Left hindlimb (tissue), 1 donor: ENCODE data around the gene DYNLT4.
A peak's percentile ranks its signal among the peaks of the same experiment; 100 is the strongest.
"Not testable (repeated sequence)": the region's sequence is repeated elsewhere in the genome, so short reads cannot be mapped to it uniquely, and the experiment has no call there.

Experiments
- DNase-seq: peaks from one replicate; pipeline ENCODE4 v3.0.0-alpha.2; 2018

The DYNLT4 gene

DNA sequence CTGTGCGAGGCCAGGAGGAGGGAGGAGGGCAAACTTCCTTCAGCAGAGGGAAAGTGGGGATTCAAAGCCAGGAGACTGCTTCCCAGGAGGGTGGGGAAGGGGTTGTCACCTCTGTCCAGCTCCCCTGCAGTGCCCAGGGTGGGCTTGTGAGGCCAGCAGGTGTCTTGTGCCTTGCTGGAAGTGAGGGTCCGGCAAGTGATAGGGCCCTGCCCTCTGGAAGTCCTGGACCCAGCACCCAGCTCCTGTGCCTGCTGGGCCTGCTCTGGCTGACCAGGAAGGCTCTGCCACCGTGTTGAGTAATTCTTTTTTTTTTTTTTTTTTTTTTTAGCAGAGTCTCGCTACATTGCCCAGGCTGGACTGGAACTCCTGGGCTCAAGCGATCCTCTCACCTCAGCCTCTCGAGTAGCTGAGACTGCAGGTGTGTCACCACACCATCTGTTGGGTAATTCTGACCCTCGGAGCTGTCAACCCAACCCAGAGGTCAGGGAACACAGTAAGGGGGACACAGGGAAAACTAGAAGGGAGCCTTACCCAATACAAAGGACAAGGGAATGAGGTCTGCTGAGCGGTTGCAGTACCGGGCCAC lies 20.2 kb downstream of the DYNLT4 start:
- DNase-seq, result peak; percentile 28

DNA sequence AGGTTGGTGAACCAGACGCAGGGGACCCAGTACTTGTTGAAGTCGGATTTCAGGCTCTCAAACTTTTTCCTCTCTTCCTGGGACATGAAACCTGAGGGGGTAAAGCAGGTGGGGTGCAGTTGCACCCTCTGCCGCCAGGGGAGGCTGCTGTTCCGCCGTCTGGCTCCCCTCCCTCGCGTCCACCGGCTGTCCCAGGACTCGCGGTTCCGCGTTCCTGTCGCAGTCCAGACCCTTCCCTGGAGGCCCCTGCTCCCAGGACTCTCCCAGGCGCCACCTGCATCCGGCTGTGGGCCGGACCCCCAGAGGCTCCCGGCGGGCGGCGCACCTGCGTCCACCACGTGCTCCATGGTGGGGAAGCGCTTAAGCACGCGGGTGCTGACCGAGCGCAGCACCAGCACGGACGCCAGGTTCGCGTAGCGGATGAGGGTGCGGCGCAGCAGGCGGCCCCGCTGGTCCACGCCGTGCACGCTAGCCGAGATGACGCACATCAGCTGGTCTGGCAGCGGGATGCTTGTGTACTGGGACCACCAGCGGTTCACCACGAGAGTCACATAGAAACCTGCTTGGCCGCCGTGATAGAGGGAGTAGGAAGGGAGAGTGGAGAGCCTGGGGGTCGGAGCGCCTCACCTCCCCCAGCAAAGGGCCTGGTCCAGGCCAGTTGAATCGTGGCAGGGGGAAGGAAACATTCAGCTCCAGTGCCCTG lies 20.9 kb downstream of the DYNLT4 start:
- DNase-seq, result peak; percentile 73

DNA sequence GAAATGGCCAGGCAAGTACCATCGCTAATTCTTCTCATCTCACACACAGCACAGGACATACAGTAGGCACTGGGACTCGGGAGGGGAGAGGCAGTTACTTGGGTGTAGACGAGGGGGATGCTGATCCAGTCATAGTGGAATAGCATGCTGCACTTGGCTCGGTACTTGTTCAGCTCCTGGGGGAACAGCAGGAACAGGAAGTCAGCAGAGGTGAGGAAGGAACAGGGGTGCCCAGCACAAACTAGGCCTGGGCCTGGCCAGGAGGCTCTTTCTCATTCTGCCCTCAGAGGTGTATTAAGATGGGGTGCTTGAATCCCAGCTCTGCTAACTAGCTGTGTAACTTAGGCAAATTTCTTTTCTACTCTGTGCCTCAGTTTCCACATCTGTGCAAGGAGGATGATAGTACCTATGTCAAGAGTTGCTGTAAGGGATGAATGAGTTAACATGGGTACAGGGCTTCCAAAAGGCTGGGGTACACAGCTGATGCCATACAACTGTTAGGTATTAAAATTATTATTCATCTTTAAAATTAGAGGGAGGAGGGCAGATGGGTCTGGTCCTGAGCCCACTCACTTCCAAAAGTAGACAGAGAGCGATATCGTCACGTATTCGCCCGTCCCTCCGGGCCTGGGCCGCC lies 21.5 kb downstream of the DYNLT4 start:
- DNase-seq, result no peak

DNA sequence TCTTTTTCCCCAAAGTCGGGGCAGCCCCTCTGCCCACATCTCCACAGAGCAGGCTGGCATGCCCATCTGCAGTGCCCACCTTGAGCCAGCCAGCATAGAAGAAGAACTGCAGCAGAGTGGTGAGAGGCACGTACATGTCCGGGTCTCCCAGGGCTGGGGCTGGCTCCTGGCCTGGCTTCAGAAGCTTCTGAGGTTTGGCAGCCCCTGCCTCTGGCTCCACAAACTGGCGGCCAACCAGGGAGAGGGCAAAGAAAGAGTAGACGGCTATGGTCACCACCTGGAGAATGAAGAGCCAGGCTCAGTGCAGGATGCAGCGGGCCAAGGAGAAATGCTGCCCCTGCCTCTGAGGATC lies 22.1 kb downstream of the DYNLT4 start:
- no peak for DNase-seq

DNA sequence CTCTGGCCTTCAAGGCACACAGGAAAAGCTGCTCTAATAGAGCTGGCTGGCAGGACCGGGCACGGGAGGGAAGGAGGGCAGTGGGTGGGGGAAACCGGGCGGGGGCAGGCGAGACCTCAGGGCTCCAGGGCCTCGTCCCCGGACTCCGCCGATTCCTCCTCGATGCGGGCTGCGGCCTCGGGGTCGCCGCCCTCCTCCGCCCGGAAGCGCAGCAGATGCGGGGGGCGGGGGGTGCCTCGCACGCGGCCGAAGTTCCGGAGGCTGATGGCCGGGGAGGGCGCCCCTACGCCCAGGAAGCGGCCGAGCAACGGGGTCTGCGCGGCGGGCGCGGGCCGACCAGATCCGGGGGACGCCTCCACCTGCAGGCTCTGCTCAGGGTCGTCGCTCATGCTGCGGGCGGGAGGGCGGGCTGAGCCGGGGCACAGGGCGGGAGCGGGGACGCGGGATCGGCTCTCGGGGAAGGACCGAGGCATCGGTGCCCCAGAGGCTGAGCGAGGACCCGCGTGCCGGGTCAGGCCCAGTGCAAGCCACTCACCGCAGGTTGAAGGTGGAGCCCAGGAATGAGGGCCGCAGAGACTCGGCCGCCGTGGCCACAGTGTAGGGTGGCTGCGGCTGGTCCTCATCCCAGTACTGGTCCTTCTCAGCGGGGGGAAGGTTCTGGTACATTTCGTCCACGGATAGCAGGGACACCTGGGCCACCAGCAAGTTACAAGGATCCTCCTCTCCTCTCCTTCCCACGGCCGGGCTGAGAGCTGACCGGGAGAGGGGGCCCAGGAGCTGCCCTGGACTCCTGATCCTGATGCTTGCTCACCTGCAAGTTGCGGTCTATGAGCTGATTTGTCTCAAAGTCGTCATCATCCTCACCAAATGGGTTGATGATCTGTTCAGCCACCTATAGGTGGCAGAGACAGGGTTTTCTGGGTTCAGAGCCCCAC lies 22.8 kb downstream of the DYNLT4 start:
- DNase-seq, result no peak

DNA sequence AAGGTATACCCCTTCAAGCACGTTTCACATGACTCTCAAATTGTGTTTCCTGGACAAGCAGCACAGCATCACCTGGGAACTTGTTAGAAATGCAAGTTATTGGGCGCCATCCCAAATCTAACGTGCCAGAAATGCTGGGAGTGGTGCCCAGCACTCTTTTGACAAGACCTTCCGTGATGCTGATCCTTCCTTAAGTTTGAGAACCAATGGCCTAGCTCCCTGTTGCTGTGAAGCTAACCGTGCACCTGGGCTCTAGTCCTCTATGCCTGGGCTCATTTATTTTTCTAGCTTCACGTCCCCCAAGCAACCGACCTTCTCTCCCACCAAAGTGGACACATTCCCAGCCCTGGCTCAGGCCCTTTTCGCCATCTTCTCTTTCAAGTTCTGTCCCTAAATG lies 23.5 kb downstream of the DYNLT4 start:
- no peak for DNase-seq

DNA sequence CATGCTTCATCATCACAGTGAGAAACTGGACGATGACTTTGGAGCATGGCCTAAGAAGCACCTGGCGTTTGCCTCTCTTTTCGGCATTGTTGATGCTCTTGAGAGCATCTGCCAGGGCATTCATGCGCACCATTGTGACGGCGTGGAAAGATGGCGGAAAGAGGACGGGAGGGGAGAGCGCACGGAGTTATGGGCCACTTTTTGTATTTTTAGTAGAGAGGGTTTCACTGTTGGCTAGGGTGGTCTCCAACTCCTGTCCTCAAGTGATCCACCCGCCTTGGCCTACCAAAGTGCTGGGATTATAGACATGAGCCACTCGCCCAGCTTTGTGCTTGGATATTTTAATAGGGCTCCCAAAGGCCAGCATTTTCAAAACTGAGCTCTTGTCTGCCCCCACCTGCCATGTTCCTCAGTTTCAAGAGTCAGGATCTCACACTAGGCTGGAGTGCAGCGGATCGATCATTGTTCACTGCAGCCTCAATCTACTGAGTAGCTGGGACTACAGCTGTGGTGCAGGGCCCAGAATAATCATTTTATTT lies 26.5 kb downstream of the DYNLT4 start:
- no peak for DNase-seq

DNA sequence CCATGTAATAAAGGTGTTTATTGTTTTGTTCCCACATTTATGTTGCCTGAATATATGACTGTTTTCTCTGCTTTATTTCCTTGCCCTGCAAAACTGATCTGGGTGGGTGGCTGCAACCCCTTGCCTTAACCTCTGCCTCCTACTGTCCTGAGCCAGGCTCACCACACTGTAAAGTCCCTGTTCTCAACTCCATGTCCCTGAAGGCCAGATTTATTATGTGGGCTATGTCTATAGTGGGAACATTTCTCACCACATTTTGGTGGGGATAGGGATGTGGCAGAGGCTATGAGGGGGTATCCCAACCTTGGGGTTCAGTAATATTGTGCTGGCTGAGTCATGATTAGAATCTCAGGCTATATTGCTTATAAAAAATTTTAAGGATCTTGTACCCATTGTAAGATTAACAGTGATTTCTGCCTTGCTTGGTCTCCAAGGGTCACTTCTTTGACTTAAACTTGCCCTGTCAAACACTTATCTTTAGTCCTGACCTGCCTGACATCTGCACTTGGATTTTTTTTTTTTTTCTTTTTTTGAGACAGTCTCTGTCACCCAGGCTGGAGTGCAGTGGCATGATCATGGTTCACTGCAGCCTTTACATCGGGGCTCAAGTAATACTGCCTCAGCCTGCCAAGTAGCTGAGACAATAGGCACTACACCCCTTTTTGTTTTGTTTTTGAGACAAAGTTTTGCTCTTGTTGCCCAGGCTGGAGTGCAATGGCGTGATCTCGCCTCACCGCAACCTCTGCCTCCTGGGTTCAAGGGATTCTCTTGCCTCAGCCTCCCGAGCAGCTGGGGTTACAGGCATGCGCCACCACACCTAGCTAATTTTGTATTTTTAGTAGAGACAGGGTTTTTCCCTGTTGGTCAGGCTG lies 28.2 kb downstream of the DYNLT4 start:
- DNase-seq, result no peak

DNA sequence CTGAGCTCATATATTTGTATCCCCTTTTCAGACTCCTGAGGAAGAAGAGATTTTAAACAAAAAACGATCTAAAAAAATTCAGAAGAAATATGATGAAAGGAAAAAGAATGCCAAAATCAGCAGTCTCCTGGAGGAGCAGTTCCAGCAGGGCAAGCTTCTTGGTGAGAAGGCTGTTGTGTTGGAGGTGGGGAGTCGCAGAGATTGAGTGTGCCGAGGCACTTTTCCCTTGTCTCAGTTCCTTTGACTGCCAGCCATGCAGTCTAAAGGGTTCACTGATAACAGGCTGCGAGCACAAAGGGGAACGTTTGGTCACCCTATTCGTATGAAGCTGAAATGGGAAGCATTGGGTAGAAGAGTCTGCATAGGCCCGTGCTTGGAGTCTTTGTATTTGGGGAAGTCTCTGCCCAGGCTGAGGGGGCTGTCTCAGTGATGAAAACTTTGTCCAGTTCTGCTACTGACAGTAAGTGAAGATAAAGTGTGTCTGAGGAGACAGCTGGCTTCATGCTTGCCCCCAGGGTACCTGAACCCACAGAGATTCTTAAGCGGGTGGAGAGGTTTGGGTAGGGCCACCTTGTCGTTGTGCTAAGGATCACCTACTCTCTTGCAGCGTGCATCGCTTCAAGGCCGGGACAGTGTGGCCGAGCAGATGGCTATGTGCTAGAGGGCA lies 29.0 kb downstream of the DYNLT4 start:
- no peak for DNase-seq

DNA sequence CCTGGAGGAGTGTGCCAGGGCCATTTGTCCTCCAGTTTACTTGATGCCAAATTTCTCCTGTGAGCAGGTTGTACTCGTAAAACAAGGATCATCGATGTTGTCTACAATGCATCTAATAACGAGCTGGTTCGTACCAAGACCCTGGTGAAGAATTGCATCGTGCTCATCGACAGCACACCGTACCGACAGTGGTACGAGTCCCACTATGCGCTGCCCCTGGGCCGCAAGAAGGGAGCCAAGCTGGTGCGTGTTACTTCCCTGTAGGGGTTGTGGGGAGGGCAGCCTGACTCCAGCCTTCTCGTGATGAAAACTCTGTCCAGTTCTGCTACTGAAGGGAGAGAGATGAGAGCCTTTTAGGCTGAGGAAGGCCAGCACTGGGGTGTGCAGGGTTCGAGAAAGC lies 29.6 kb downstream of the DYNLT4 start:
- no peak for DNase-seq

DNA sequence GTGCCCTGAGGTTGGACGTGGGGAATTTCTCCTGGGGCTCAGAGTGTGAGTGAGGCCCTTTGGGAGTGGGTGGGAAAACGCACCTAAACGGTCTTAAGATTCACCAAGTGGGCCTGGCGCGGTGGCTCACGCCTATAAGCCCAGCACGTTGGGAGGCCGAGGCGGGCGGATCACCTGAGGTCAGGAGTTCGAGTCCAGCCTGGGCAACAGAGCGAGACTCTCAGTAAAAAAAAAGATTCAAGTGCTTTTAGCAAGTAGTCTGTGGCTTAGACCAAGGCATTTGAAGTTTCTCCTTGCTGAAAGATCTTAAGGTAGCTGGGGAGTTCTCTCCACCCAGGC lies 30.5 kb downstream of the DYNLT4 start:
- DNase-seq, result no peak

DNA sequence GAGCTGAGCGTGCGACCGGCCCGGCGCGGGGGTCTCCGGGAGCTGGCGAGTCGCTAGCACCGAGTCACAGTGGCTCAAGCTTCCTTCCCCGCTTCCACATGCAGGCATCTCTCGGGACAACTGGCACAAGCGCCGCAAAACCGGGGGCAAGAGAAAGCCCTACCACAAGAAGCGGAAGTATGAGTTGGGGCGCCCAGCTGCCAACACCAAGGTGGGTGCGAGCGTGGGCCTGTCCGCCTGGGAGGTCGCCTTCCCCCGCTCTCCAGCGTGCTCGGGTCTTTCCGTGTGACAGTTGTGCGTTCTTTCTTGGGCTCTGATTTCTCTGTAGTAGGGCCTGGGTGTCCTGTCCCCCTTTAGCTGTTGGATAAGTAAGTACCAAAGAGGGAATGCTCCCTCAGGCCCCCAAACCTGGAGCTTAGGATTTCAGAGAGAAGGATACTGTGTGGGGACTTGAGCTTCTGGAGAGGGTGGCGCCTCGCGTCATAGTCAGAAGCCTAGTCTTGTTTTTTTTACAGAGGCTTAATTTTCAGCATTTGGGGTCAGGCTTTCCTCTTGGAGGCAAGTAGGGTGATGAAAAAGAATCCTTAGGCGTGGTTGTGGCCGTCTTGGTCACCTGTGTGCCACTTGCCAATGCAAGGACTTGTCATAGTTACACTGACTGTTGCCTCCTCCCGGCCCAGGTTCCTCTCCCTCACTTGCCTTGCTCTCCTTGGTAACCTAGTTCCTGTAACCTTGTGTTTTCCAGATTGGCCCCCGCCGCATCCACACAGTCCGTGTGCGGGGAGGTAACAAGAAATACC lies 31.0 kb downstream of the DYNLT4 start:
- DNase-seq, result no peak

DNA sequence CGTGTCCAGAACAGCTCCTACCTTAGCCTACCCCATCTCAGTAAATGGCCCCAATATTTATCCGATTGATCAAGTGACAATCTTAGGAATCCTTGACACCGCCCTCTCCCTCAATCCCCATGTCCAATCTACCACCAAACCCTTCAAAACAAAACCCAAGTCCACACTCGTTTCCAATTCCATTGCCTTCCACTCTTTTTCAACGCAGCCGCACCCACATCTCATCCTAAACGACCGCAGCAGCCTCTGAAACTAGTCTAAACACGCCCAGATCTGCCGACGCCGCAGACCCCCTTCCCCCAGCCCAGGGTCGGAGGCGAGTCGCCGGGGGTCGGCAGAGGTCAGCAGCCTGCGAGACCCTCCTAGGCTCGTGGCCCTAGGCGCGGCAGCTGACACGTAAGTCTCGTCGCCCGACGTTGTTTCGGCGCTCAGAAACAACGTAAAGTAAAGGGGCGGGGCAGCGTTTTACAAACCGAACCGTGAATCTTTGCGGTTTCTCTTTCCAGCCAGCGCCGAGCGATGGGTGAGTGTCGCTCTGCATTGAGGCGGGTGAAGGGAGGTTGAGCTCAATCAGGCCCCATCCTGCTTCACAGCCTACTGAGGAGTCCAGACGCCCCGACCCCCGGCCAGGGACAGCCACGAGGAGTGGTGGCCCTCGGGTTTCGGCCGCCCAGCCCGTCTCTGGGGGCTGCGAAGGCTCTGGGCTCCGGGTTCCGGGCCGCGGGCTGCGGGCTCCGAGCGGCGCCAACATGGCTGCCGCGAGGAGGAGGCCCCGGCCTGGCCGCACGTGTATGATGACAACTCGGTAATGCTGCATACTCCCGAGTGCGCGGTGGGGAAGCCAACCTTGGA lies 31.8 kb downstream of the DYNLT4 start, which contains the start of gene RPS8:
TSS of gene RPS8 (plus strand) at position 463 of the 852 bp plus-strand sequence. CDS start at position 520, 57 bp downstream.
- peak; percentile 95 for DNase-seq

DNA sequence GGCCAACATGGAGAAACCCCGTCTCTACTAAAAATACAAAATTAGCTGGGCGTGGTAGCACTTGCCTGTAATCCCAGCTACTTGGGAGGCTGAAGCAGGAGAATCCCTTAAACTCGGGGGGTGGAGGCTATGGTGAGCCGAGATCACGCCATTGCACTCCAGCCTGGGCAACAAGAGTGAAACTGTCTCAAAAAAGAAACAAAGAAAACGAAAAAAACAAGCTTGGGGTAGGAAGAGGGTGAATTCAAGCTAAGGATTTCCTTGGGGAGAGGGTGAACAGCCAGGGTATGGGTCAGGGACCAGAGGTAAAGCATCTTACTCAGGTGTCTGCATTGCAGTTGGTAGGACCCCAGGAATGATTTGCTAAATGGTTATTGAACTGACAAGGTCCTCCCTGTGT lies 40.7 kb downstream of the DYNLT4 start:
- DNase-seq, result not testable (repeated sequence)

DNA sequence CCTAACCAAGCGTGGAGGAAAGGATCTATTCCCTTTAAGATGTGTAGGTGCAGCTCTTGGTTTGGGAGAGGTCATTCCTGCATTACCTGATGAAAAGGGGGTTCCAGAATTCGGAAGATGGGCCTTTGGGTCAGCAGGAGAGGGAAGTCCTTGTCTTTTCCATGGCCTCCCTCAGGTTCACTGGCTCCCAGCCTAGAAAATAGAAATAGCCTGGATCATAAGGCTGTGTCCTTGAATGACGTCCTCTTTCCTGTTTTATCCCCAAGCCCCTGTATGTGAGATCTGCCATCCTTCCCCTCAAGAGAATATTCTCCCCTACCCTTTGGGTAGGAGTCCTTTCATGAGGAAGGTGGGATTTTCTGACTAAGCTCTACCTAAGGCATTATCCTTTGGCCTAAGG lies 46.3 kb downstream of the DYNLT4 start:
- no peak for DNase-seq

DNA sequence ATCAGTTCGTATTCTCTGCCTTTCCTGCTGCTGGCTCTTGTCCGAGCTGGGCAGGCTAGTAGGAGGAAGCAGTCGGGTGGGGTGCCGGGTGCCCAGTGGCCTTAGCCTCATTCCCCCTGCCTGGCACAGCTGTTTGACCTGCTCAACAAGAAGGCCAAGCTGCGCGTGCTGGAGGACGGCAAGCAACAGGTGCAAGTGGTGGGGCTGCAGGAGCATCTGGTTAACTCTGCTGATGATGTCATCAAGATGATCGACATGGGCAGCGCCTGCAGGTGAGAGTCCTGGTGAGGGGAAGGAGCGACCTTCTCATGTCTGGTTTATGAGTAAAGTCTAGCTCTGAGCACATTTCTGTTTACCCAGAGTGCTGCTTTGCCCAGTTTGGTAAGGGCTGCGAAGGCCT lies 48.1 kb downstream of the DYNLT4 start:
- DNase-seq, result no peak

DNA sequence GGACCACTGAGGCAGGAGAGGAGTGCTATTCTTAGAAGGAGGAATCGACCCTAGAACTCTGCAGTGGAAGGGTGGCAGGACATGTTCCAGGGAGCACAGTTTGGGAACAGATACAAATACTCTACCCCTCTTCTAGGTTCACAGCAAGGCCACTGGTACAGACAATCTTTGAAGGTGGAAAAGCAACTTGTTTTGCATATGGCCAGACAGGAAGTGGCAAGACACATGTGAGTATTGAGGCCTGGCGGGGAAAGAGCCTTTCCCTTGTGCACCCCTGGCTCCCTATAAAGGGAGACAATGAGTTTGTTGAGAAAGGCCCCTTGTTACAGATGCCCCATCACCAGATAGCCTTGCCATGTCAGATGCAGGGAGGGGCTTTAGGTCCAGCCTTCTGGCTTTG lies 49.7 kb downstream of the DYNLT4 start:
- DNase-seq, result no peak
